NCI-H748 (cell line): Measurements from ENCODE around the gene RBM18.

Source experiments
- DNase-seq: peaks from one replicate; lab custom pipeline; 2025; ENCODE audit not compliant: unreplicated experiment; lab: John Stamatoyannopoulos, UW

RBM18 gene

DNA sequence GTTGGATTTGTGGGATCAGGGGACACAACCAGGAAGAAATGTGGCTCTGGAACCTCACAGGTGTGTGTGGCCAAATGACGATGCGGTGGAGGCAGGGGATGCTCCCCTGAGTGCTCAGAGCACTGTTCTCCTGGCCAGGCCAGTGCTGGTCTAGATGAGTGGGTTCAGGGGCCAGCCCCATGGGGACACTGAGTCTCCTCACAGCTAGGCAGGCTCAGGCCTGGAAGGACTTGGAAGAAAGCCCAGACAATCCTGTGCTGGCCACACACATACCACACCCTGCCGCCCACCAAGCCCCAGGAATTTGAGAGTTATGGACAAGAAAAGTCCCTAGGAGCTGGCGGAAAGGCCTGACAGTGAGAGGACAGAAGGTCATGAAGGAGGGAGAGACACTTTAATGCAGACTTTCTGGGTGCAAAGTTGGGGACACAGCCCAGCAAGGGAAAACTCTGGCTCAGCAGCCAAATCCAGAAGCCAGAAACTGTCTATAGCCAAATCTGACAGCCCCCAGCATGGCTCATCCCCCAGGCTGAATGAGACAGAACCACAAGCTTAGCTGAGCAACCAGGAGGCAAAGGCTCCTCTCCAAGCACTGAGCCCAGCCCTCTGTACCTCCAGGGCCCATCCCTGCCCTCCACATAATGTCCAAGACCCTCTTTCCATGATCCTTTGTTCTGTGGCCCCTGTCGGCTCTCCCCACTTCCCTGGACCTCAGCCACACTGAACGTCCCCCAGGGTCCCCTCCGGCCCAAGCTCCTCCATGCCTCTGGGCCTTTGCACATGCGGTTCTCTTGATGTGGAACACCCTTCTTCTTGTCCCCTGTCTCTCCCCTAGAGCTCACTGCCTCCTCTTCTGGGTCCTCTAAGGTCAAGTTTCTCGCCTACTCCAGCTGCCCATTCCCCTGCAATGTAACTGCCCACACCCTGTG is 58.3 kb downstream of the RBM18 start:
- no peak for DNase-seq

GRCh38 chr9:122205176-122205575 is 59.5 kb downstream of the RBM18 start:
- DNase-seq, result no peak

GRCh38 chr9:122204491-122204890 is 60.1 kb downstream of the RBM18 start:
- no peak for DNase-seq

GRCh38 chr9:122204055-122204454 is 60.6 kb downstream of the RBM18 start:
- no peak for DNase-seq

GRCh38 chr9:122202111-122202510 is 62.5 kb downstream of the RBM18 start:
- DNase-seq, result no peak

- no peak for DNase-seq
These were observed 63.0 kb downstream of the RBM18 start for GRCh38 chr9:122201641-122202040.

DNA sequence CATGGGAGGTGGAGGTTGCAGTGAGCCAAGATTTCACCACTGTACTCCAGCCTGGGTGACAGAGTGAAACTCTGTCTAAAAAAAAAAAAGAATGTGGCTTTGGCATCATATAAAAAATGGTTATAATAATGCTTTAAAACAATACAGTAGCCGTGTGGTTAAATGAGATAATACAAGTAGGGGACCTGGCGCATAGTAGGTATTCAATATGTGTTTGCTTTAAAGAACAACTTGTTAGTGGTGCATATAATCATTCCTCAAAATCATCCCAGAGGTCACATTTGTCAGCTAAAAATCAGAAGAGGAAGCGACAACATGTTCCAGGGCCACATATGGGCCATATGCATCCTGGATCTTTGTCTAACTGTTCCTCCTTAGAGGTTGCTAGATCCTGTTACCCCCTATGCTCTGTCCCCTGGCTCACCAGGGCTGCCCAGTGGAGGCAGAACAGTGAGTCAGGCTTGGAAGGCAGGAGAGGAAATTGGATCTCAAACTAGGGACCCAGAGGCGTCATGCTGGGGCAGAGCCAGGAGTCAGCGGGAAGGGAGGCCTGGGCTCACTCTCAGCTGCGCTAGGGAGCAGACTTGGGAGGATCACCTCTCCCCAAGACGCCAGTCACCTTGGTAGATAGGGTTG is 63.6 kb downstream of the RBM18 start:
- DNase-seq, result no peak

DNA sequence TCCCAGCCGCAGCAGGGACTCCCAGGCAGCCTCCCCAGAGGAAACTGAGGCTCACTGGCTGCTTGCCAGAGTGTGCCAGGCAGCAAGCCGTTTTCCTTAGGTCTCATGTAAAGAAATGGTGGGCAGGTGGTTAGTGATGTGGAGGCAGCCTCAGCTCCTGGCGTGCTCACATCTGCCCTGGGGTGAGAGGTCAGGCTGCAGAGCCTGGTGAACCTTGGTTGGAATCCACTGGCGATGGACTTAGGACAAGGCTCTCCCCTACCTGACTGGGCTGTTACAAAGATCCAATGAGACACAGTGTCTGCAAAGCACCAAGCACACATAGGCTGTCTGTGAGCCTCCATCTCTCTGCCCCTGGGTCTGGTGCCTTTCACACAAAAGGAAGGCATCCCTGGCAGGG is 66.8 kb downstream of the RBM18 start:
- no peak for DNase-seq

- peak; percentile 97 for DNase-seq
These were observed 67.2 kb downstream of the RBM18 start for GRCh38 chr9:122197426-122197825.

- no peak for DNase-seq
These were observed 68.8 kb downstream of the RBM18 start for GRCh38 chr9:122195875-122196274.

GRCh38 chr9:122193651-122194050 is 71.0 kb downstream of the RBM18 start:
- DNase-seq, result no peak

GRCh38 chr9:122192914-122193525 is 71.6 kb downstream of the RBM18 start:
- no peak for DNase-seq

DNA sequence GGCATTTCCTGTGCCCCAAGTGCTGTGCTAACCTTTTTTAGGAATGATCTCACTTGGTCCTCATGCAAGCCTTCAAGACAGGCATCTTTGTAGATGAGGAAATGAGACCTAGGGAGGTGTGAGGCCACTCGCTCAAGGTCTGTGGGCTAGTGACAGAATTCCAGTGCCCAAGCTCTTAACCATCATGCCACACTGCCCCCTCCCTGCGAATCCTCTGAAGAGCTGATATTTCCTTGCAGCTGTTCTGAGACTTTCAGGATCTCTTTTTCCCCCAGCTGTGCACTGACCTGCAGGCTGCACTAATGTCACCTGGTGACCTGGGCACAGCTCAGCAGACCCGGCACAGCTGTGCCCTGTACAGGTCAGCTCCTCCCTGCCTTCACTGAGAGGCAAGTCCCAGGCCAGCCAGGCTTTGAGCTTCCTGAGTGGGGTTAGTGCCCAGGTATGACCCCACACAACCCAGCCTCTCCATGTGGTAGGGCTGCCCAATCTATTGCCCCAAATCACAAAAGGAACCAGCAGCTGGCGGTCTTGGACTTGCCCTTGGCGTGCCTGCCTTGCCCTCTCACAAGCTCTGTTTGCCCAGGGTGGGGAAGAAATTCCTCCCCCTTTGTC is 72.3 kb downstream of the RBM18 start:
- DNase-seq, result no peak

- no peak for DNase-seq
These were observed 73.1 kb downstream of the RBM18 start for GRCh38 chr9:122191584-122191983.

GRCh38 chr9:122190597-122191381 is 73.9 kb downstream of the RBM18 start:
- DNase-seq, result no peak

DNA sequence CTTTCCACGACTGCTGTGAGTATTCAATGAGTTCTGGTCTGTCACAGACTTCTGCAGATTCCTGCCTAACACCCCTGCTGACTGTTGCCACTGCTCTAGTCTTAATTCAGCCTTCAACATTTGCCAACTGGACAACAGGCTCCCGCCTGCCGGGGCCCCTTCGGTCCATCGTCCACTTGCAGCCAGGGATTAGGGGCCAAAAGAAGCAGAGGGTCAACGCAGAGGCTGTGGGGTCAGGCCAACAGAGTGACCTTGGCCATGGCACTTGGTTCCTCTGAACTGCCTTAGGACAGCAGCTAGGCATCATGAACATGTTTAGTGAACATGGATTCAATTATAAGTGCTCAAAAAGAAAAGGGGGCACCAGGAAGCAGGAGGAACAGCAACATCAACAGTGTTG is 76.3 kb downstream of the RBM18 start:
- no peak for DNase-seq
